Ovary (tissue), 9 donors: ENCODE data around the gene PHLDB3. TPM values are rescaled to one million over a fixed set of nuclear protein-coding genes. Genes with fewer than 3 reads are reported as not detected.

Experiments
- DNase-seq, 5 donors: peaks; one replicate each; pipeline ENCODE4 v3.0.0-alpha.2; 2019 to 2020
- H3K27ac ChIP-seq, 2 donors: fragments of 200-600 bp; one replicate each; pipeline versions ENCODE4 v1.5.1 to v1.8.0; 2019 to 2022
- H3K27me3 ChIP-seq: fragments of 200-600 bp; one replicate; pipeline ENCODE4 v1.8.0; 2022
- H3K36me3 ChIP-seq: fragments of 200-600 bp; sonication (generic); one replicate; pipeline ENCODE4 v1.5.1; 2019
- H3K4me1 ChIP-seq: one replicate; pipeline ENCODE4 v1.8.1; 2013; ENCODE audit warnings: mild to moderate bottlenecking, moderate library complexity; ENCODE audit not compliant: insufficient read depth
- H3K4me3 ChIP-seq: fragments of 200-600 bp; sonication (generic); one replicate; pipeline ENCODE4 v1.5.1; 2017
- H3K9me3 ChIP-seq, 2 donors: fragments of 200-600 bp in 1 of 2; sonication (generic) in 1 of 2; one replicate each; pipeline versions ENCODE4 v1.5.1 to v1.8.1; 2013 to 2019; ENCODE audit warnings: mild to moderate bottlenecking in 1 of 2, moderate library complexity in 1 of 2
- CTCF ChIP-seq, 3 donors: fragments of 450-650 bp in 2 of 3; fragments of 200-600 bp in 1 of 3; IDR thresholded peaks; one replicate each; pipeline versions ENCODE4 v1.5.1 to v1.8.0; 2016 to 2022; ENCODE audit warnings: antibody characterized with exemption in 3 of 3, mild to moderate bottlenecking in 1 of 3
- EP300 ChIP-seq: sonication (generic); formaldehyde crosslinking; IDR thresholded peaks from one replicate; pipeline ENCODE4 v1.6.1; 2017; ENCODE audit warnings: antibody characterized with exemption
- POLR2A ChIP-seq: fragments of 450-650 bp; IDR thresholded peaks from one replicate; pipeline ENCODE4 v1.6.1; 2017; ENCODE audit warnings: antibody characterized with exemption, mild to moderate bottlenecking, moderate library complexity
- WGBS, 3 donors: extraction: QIAGEN DNeasy Blood & Tissue Kit in 1 of 3; methylation state at CpG; one replicate each; pipeline versions ENCODE4 v1.1.5 to v1.1.7; 2013 to 2017; 5-methylcytosine and 5-hydroxymethylcytosine counted together
- intact Hi-C, 4 donors: fragments of 100-400 bp; cut with DNase I; formaldehyde crosslinking; loops; one replicate each; pipeline versions ENCODE4 v1.11.0 to v1.15.1; 2022 to 2023
- polyA plus RNA-seq, 2 donors: library from polyadenylated mRNA; stranded (reverse); fragments of 200-250 nt in 1 of 2; fragments of 350-450 nt in 1 of 2; fragmentation: Illumina TruSeq in 1 of 2; extraction: RNeasy Lipid Tissue Mini Kit (QIAGEN cat#74804) in 1 of 2; gene quantifications; one replicate each; pipeline ENCODE4 v1.2.3, GENCODE V29; 2013 to 2014
- total RNA-seq, 7 donors: library from RNA; depleted of rRNA in 2 of 7; stranded (reverse); fragments of >200 nt in 2 of 7; fragmentation: NEBNext Ultra II Directional in 3 of 7; extraction: Animal tissue kit (Norgen Biotek cat#: 25700) in 3 of 7; gene quantifications; one replicate each; pipeline versions ENCODE4 v1.1.0 to v1.2.4, GENCODE V29; 2016 to 2023
- donor health status: DM: no; HTN: no; CAD: no; lungs with moderate emphysema.
- donor health status: DM: no; HTN: no; CAD: no.
- donor health status: Bipolar disorder and iron deficiency.
- donor health status: DM: yes; HTN: yes; CAD: no.
- donor health status: DM: no; HTN: no; CAD: no.
- donor health status: DM: yes; HTN: yes; CAD: no.

Gene PHLDB3
- total and polyA plus RNA-seq, 9 donors: 1.4 to 29.7 (median 20.6) TPM

- Histone ChIP-seq H3K36me3 (no peaks in the 10 kb centered on the region), H3K9me3 (no peaks in the 10 kb centered on the region), H3K27me3 (no peaks in the 10 kb centered on the region), H3K4me1 (peaks cover 3% of the 10 kb centered on the region), H3K27ac (no peak overlapping the region), H3K4me3 (no peak overlapping the region)
- WGBS, 3 donors: 87 to 92% (median 90%) methylated on average over 6 of the region's 6 CpGs
- TF ChIP-seq CTCF (IDR thresholded peaks at IDR 0.05): no peak
- no peak for TF ChIP-seq POLR2A
- no peak for TF ChIP-seq EP300
- intact Hi-C loops: no loop called here
- DNase-seq: no peak
These were observed 70.9 kb downstream of the PHLDB3 start for GRCh38 chr19:43433689-43434088.

GRCh38 chr19:43433358-43433673 is 71.2 kb downstream of the PHLDB3 start:
- Histone ChIP-seq H3K4me1 (no peaks in the 10 kb centered on the region), H3K36me3 (no peaks in the 10 kb centered on the region), H3K9me3 (no peaks in the 10 kb centered on the region), H3K27me3 (no peaks in the 10 kb centered on the region), H3K27ac (no peak overlapping the region), H3K4me3 (no peak overlapping the region)
- no peak for DNase-seq
- intact Hi-C loops: no loop called here
- no peak for TF ChIP-seq EP300
- no peak for TF ChIP-seq POLR2A
- no peak for TF ChIP-seq CTCF (IDR thresholded peaks at IDR 0.05)
- 81 to 97% (median 88%) methylated on average over 2 of the region's 2 CpGs for WGBS, 3 donors

GRCh38 chr19:43430976-43431375 is 73.6 kb downstream of the PHLDB3 start:
- H3K27me3 ChIP-seq: no peaks in the 10 kb centered on the region
- H3K27ac ChIP-seq: no peak overlapping the region
- no peak overlapping the region for H3K4me3 ChIP-seq
- DNase-seq: no peak
- no peaks in the 10 kb centered on the region for H3K9me3 ChIP-seq
- no peaks in the 10 kb centered on the region for H3K36me3 ChIP-seq
- WGBS, 3 donors: 84 to 90% (median 85%) methylated on average over 9 of the region's 9 CpGs
- H3K4me1 ChIP-seq: no peaks in the 10 kb centered on the region
- no peak for TF ChIP-seq CTCF (IDR thresholded peaks at IDR 0.05)
- TF ChIP-seq POLR2A: no peak
- TF ChIP-seq EP300: no peak
- intact Hi-C loops: no loop called here

- no peaks in the 10 kb centered on the region for H3K36me3 ChIP-seq
- no peak overlapping the region for H3K27ac ChIP-seq
- H3K27me3 ChIP-seq: no peaks in the 10 kb centered on the region
- H3K4me1 ChIP-seq: no peaks in the 10 kb centered on the region
- H3K4me3 ChIP-seq: no peak overlapping the region
- DNase-seq: no peak
- H3K9me3 ChIP-seq: no peaks in the 10 kb centered on the region
- 49 to 72% (median 50%) methylated on average over 6 of the region's 6 CpGs for WGBS, 3 donors
- TF ChIP-seq CTCF (IDR thresholded peaks at IDR 0.05): no peak
- no peak for TF ChIP-seq POLR2A
- TF ChIP-seq EP300: no peak
- intact Hi-C loops: no loop called here
These were observed 74.3 kb downstream of the PHLDB3 start for GRCh38 chr19:43430142-43430710.

GRCh38 chr19:43429395-43429794 is 75.2 kb downstream of the PHLDB3 start:
- 85 to 91% (median 86%) methylated on average over 7 of the region's 7 CpGs for WGBS, 3 donors

More at GRCh38 chr19:43429395-43429794, 75.2 kb downstream of the PHLDB3 start:
- Histone ChIP-seq H3K27ac (no peak overlapping the region), H3K4me3 (no peak overlapping the region), H3K36me3 (no peaks in the 10 kb centered on the region), H3K9me3 (no peaks in the 10 kb centered on the region), H3K4me1 (no peaks in the 10 kb centered on the region), H3K27me3 (no peaks in the 10 kb centered on the region)
- TF ChIP-seq EP300 (no peak), POLR2A (no peak), CTCF (IDR thresholded peaks at IDR 0.05) (no peak)
- no peak for DNase-seq
- intact Hi-C loops: no loop called here
